HFFc6 (cell line): ENCODE data around the gene ZNF329. TPM values are rescaled to one million over a fixed set of nuclear protein-coding genes. Genes with fewer than 3 reads are reported as not detected.

ENCODE experiments used
- DNase-seq: peaks from one replicate; pipeline ENCODE4 v3.0.0-alpha.2; 2018
- H3K27ac Mint-ChIP-seq: 2 replicates; pipeline ENCODE4 v1.8.0; 2020; ENCODE audit warnings: mild to moderate bottlenecking, mixed read lengths
- H3K27me3 Mint-ChIP-seq: 2 replicates; pipeline ENCODE4 v1.8.0; 2021; ENCODE audit warnings: mild to moderate bottlenecking, moderate library complexity, mixed read lengths; ENCODE audit not compliant: insufficient read depth
- H3K36me3 Mint-ChIP-seq: 2 replicates; pipeline ENCODE4 v1.8.0; 2021; ENCODE audit warnings: low read depth, mixed read lengths
- H3K4me1 Mint-ChIP-seq: 2 replicates; pipeline ENCODE4 v1.8.0; 2020; ENCODE audit warnings: low read depth, mixed read lengths
- H3K4me3 Mint-ChIP-seq: 2 replicates; pipeline ENCODE4 v1.8.0; 2020; ENCODE audit warnings: mild to moderate bottlenecking, moderate library complexity, mixed read lengths
- H3K9me3 Mint-ChIP-seq: 2 replicates; pipeline ENCODE4 v1.8.0; 2020; ENCODE audit warnings: mild to moderate bottlenecking, mixed read lengths
- CTCF ChIP-seq: fragments of 200-600 bp; sonication (generic); IDR thresholded peaks from 2 replicates; pipeline ENCODE4 v1.5.0; 2021; ENCODE audit warnings: antibody characterized with exemption, mild to moderate bottlenecking
- total RNA-seq, 6 experiments: library from RNA; stranded (reverse); fragmentation: NEBNext Ultra II Directional; extraction: Animal tissue kit (Norgen Biotek cat#: 25700); gene quantifications; 2 replicates in 1 of 6; 3 replicates in 5 of 6; pipeline ENCODE4 v1.2.3, GENCODE V29; 2021

The ZNF329 gene
- total RNA-seq, 6 experiments from 2014 or later = 6.6 to 9.5 (median 7.9) TPM

DNA sequence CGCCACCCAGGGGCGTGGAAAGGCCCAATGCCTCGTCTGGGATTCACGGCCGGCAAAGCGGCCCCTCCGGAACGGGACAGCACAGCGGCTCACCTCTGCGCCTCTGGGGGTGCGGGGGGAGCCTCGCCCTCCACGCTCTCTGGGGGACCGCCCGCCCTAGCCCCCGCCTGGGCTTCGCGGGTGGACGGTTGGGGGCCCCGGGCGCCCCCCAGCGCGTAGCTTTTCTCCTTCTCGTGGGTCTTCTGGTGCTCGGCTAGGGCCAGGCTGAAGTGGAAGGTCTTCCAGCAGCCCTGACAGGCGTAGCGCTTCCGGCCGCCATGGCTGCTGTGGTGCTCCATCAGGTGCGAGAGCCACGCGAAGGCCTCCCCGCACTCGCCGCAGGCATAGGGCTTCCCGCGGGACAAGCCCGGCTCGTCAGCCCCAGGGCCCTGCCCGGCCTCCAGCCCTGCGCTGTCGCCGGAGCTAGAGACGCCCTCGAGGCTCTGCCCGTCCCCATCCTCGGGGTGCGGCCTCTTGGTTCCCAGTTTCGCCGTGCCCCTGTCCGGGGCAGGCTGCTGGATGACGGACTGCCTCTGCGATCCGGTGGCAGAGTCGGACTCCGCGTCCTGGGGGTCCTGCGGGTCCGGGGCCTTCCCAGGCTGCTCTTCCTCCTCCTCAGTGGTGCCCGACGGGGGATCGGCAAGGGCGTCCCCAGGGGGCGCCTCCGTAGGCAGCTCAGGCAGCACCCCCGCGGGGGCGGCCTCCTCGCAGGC, 65.8 kb downstream of the ZNF329 start:
- H3K36me3 Mint-ChIP-seq = peaks cover 20% of the 10 kb centered on the region
- no peak overlapping the region for H3K4me3 Mint-ChIP-seq
- H3K4me1 Mint-ChIP-seq = no peaks in the 10 kb centered on the region
- H3K9me3 Mint-ChIP-seq = peaks cover 71% of the 10 kb centered on the region
- no peak for TF ChIP-seq CTCF
- H3K27me3 Mint-ChIP-seq = no peaks in the 10 kb centered on the region
- DNase-seq = no peak
- H3K27ac Mint-ChIP-seq = no peak overlapping the region

GRCh38 chr19:58083021-58083420, 67.6 kb downstream of the ZNF329 start:
- Mint-ChIP-seq H3K27me3 (no peaks in the 10 kb centered on the region), H3K36me3 (peaks cover 22% of the 10 kb centered on the region), H3K4me3 (no peak overlapping the region), H3K4me1 (no peaks in the 10 kb centered on the region), H3K27ac (no peak overlapping the region), H3K9me3 (peaks cover 72% of the 10 kb centered on the region)
- TF ChIP-seq CTCF = no peak
- no peak for DNase-seq

- Mint-ChIP-seq H3K36me3 (peaks cover 25% of the 10 kb centered on the region), H3K4me3 (no peak overlapping the region), H3K27me3 (0 out of 2 replicates have a peak, but pooled peaks cover 2% of the 10 kb centered on the region), H3K27ac (no peak overlapping the region), H3K9me3 (peaks cover 80% of the 10 kb centered on the region), H3K4me1 (no peaks in the 10 kb centered on the region)
- no peak for TF ChIP-seq CTCF
- no peak for DNase-seq
Measured at GRCh38 chr19:58079792-58080191, 70.8 kb downstream of the ZNF329 start.

Other genes with a start within 250 kb of the ZNF329 start
- gene ZNF417, start 234.2 kb downstream of the ZNF329 start, total RNA-seq = 10 to 100 TPM in 1 of 6 experiments, 1 to 10 TPM in 5; 6.8 to 10.3 (median 9.0) TPM
- gene ZNF418, start 215.4 kb downstream of the ZNF329 start, total RNA-seq = under 1 TPM; 0.07 to 0.81 (median 0.46) TPM
- 1 to 10 TPM; 2.8 to 3.9 (median 3.2) TPM for gene ZNF256, start 203.1 kb downstream of the ZNF329 start, total RNA-seq
- gene C19orf18, start 176.3 kb downstream of the ZNF329 start, total RNA-seq = under 1 TPM in 3 of 6 experiments, not detected in 3; 0.23 to 0.59 (median 0.33) TPM
- 1 to 10 TPM; 3.5 to 6.0 (median 4.9) TPM for gene ZNF606, start 148.0 kb downstream of the ZNF329 start, total RNA-seq
- gene ZSCAN1, start 116.8 kb downstream of the ZNF329 start, total RNA-seq = not detected
- gene ZNF135, start 91.5 kb downstream of the ZNF329 start, total RNA-seq = under 1 TPM in 2 of 6 experiments, not detected in 4; 0.07 to 0.09 TPM
- gene ZSCAN18, start 52.6 kb downstream of the ZNF329 start, total RNA-seq = 1 to 10 TPM in 5 of 6 experiments, under 1 TPM in 1; 0.80 to 2.8 (median 2.1) TPM
- 10 to 100 TPM; 15.6 to 18.4 (median 17.6) TPM for gene ZNF274, start 32.3 kb upstream of the ZNF329 start, total RNA-seq
- 10 to 100 TPM; 26.5 to 32.5 (median 29.9) TPM for gene ZNF544, start 78.1 kb upstream of the ZNF329 start, total RNA-seq
- gene ZNF8, start 128.2 kb upstream of the ZNF329 start, total RNA-seq = 1 to 10 TPM; 3.4 to 4.5 (median 4.1) TPM
- gene ERVK3-1, start 154.6 kb upstream of the ZNF329 start, total RNA-seq = 10 to 100 TPM; 24.0 to 31.2 (median 28.2) TPM
- 1 to 10 TPM; 2.5 to 3.0 (median 2.8) TPM for gene ZSCAN22, start 176.2 kb upstream of the ZNF329 start, total RNA-seq
- 10 to 100 TPM; 21.2 to 36.9 (median 25.4) TPM for gene A1BG, start 202.7 kb upstream of the ZNF329 start, total RNA-seq
- gene ZNF497, start 212.0 kb upstream of the ZNF329 start, total RNA-seq = under 1 TPM; 0.16 to 0.35 (median 0.27) TPM
- gene ZNF837, start 230.2 kb upstream of the ZNF329 start, total RNA-seq = 1 to 10 TPM in 2 of 6 experiments, under 1 TPM in 4; 0.63 to 1.3 (median 0.75) TPM
- 1,000 to 10,000 TPM in 4 of 6 experiments, 100 to 1,000 TPM in 2; 958 to 1,072 (median 1,017) TPM for gene RPS5, start 236.5 kb upstream of the ZNF329 start, total RNA-seq
- under 1 TPM in 2 of 6 experiments, not detected in 4; 0.26 to 0.39 TPM for gene RNF225, start 244.9 kb upstream of the ZNF329 start, total RNA-seq